T-helper 22 cell (primary cell): ENCODE data around the gene WDR76.
"Not testable (repeated sequence)": the region's sequence is repeated elsewhere in the genome, so short reads cannot be mapped to it uniquely, and the experiment has no call there.

ENCODE experiments used
- DNase-seq: peaks from one replicate; pipeline ENCODE4 v3.0.0-alpha.2; 2020; ENCODE audit warnings: low read depth

WDR76 gene

GRCh38 chr15:43821505-43821904 is 5.3 kb upstream of the WDR76 start:
- no peak for DNase-seq

GRCh38 chr15:43824302-43825246 is 2.2 kb upstream of the WDR76 start, which contains the start of gene MFAP1:
MFAP1 (minus strand) TSS chr15:43824690; CDS start chr15:43824569, 121 bp downstream.
- peak; percentile 91 for DNase-seq

GRCh38 chr15:43825305-43825704 is 1.5 kb upstream of the WDR76 start:
- DNase-seq = not testable (repeated sequence)

GRCh38 chr15:43826029-43826507 is 734 bp upstream of the WDR76 start:
- no peak for DNase-seq

- no peak for DNase-seq
Measured at GRCh38 chr15:43828061-43828657, 1.4 kb downstream of the WDR76 start.

GRCh38 chr15:43829951-43830540 is 3.2 kb downstream of the WDR76 start:
- not testable (repeated sequence) for DNase-seq

GRCh38 chr15:43830691-43831275 is 4.0 kb downstream of the WDR76 start:
- not testable (repeated sequence) for DNase-seq

- DNase-seq = not testable (repeated sequence)
Measured at GRCh38 chr15:43831519-43832052, 4.8 kb downstream of the WDR76 start.

- DNase-seq = not testable (repeated sequence)
Measured at GRCh38 chr15:43832485-43832884, 5.7 kb downstream of the WDR76 start.

- no peak for DNase-seq
Measured at GRCh38 chr15:43845421-43845820, 18.6 kb downstream of the WDR76 start.

- DNase-seq = no peak
Measured at GRCh38 chr15:43851251-43851650, 24.4 kb downstream of the WDR76 start.

GRCh38 chr15:43852607-43853006 is 25.8 kb downstream of the WDR76 start:
- no peak for DNase-seq

- DNase-seq = no peak
Measured at GRCh38 chr15:43854801-43855200, 28.0 kb downstream of the WDR76 start.

- DNase-seq = no peak
Measured at GRCh38 chr15:43859546-43859945, 32.7 kb downstream of the WDR76 start.

- DNase-seq = not testable (repeated sequence)
Measured at GRCh38 chr15:43866636-43867035, 39.8 kb downstream of the WDR76 start.

- no peak for DNase-seq
Measured at GRCh38 chr15:43867096-43867495, 40.3 kb downstream of the WDR76 start.

- no peak for DNase-seq
Measured at GRCh38 chr15:43868406-43868805, 41.6 kb downstream of the WDR76 start.

- DNase-seq = no peak
Measured at GRCh38 chr15:43871835-43872234, 45.0 kb downstream of the WDR76 start.

GRCh38 chr15:43872416-43873020 is 45.7 kb downstream of the WDR76 start:
- no peak for DNase-seq

- DNase-seq = no peak
Measured at GRCh38 chr15:43873651-43874050, 46.8 kb downstream of the WDR76 start.

- DNase-seq = no peak
Measured at GRCh38 chr15:43876872-43877271, 50.1 kb downstream of the WDR76 start.

GRCh38 chr15:43877371-43877770 is 50.6 kb downstream of the WDR76 start:
- no peak for DNase-seq
